B cell (primary cell): ENCODE measurements around the gene HECA.

Experiments used
- CTCF ChIP-seq: fragments of 200-600 bp; IDR thresholded peaks from one replicate; pipeline ENCODE4 v1.8.0; 2022; ENCODE audit warnings: antibody characterized with exemption, mild to moderate bottlenecking
- EZH2 ChIP-seq: IDR thresholded peaks from 2 replicates; pipeline ENCODE4 v1.6.1; 2012; ENCODE audit warnings: borderline replicate concordance, low read depth, mild to moderate bottlenecking, moderate library complexity, low read length; ENCODE audit not compliant: insufficient read depth, poor library complexity, severe bottlenecking

DNA sequence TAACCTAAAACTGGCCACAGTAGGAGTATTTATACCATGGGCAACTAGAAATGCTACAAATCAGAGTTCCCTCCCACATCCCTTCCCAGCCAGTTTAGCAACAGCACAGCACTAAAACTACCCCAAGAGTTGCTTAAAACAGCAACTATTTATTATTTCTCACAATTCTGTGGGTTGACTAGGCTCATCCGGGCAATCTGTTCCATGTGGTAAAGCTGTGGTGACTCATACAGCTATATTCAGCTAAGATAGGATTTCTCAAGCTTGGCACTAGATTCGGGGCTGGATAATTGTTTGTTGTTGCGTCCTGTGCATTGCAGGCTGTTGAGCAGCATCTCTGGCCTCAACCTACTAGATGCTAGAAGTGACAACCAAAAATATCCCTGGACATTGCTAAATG is 8.6 kb upstream of the HECA start:
- TF ChIP-seq CTCF (no peak), EZH2 (no peak)
